Pulmonary artery endothelial cell (primary cell): Measurements from ENCODE around the gene LPCAT4. TPM values are rescaled to one million over a fixed set of nuclear protein-coding genes. Genes with fewer than 3 reads are reported as not detected.
A peak's percentile ranks its signal among the peaks of the same experiment; 100 is the strongest.
"Not testable (repeated sequence)": the region's sequence is repeated elsewhere in the genome, so short reads cannot be mapped to it uniquely, and the experiment has no call there.

Experiments
- DNase-seq: peaks from one replicate; pipeline ENCODE4 v3.0.0-alpha.2; 2011; ENCODE audit warnings: low read depth, low spot score
- total RNA-seq: library from RNA; depleted of rRNA; stranded (reverse); fragments of >200 nt; gene quantifications from 2 replicates; pipeline ENCODE4 v1.2.3, GENCODE V29; 2014

Gene LPCAT4, protein sequence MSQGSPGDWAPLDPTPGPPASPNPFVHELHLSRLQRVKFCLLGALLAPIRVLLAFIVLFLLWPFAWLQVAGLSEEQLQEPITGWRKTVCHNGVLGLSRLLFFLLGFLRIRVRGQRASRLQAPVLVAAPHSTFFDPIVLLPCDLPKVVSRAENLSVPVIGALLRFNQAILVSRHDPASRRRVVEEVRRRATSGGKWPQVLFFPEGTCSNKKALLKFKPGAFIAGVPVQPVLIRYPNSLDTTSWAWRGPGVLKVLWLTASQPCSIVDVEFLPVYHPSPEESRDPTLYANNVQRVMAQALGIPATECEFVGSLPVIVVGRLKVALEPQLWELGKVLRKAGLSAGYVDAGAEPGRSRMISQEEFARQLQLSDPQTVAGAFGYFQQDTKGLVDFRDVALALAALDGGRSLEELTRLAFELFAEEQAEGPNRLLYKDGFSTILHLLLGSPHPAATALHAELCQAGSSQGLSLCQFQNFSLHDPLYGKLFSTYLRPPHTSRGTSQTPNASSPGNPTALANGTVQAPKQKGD
- 6.7 and 9.3 TPM in 2 replicates for total RNA-seq

DNA sequence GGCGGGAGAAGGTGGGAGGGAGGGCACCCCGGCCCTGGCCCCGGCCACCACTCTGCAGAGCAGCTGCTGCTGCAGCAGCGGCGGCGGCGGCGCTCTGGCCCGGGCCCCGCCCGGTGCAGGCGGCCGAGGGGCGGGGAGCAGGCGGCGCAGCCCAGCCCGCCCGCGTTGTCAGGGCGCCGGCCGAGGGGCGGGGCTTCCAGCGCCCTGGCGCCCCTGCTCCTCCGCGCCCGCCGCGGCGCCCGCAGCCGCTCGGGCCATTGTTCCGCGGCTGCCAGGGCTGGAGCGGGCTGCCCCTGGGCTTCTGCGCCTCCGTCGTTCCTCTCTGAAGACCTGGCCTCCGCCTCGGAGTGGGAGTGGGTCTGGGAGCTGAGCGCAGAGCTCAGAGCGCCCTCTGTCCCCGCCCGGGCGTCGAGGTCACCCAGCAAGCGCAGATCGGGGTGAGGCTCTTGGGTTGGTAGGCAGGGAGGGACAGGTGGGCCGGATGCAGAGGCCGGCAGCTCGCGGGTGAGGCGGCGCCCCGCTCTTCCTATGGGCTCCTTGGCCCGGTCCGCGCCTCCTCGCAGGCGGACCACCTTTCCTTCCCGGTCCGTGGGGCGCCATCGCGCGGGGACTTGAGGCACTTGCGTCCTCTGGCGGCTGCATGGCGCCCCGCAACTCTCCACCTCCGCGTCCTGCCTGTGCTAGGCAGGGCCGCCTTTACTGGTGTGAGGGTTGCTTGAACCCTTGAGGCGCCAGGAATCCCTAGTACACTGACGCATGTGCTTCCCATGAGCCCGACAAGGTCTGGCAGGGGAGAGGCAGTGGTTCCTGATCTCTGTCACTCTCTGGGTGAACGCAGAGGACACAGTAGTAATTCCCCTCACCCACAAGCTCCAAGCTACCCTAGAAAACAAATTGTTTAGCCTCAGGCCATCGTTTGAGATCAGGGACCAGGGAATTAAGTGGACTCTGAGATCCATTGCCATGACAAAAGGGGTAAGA, at the start of gene LPCAT4:
Gene LPCAT4 (minus strand): TSS at position 96 of the 981 bp plus-strand sequence. CDS start 96 bp downstream, outside the sequence.
- peak; percentile 47 for DNase-seq

DNA sequence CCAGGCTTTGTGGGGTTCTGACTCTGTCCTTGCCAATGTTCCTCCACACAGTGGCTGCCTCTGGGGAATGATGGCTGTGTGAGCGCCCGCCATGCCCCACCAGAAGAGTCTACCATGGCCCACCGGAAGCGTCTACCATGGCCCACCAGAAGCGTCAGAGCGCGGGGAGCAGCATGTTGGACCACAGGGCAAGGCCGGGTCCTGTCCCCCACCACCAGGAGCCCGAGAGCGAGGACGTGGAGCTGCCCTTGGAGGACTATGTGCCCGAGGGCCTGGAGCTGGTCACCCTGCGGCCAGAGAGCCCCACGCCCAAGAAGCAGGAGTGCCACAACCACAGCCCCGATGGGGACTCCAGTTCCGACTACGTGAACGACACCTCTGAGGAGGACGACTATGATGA, 42.5 kb upstream of the LPCAT4 start:
- not testable (repeated sequence) for DNase-seq

DNA sequence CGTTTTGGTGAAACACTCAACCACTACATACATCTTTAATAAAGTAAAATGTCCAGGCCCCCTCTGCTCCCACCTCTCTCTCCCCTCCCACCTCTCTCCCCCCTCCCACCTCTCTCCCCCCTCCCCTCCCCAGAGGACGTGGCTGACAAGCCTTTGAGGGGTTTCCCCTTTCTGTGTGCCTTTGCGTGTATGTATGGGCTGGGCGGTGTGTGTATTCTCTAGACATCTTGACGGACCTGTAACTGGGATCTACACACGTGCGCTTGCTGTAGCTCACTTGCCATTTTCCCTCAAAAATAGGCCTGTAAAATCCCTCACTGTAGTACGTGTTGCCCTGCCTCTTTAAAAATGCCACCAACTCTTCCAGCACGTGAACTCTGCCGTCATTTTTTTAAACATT, 42.0 kb upstream of the LPCAT4 start:
- not testable (repeated sequence) for DNase-seq

DNA sequence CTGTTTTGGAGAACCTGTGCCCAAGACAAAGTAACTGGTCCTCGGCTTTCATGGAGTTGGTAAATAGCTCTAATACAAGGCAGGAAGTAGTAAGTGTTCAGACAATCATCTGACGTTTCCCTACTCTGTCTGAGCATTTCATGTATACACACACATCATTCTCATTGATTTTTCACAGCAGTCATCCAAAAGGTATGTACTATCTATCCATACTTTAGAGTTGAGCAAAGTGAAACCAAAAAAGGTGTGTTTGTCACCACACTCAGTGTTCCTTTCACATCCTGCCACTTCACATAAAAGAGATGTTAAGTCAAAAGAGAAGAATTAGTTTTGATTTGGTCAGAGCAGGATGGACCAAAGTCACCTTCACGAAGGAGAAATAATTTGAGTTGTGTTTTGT, 36.9 kb upstream of the LPCAT4 start:
- DNase-seq = not testable (repeated sequence)

DNA sequence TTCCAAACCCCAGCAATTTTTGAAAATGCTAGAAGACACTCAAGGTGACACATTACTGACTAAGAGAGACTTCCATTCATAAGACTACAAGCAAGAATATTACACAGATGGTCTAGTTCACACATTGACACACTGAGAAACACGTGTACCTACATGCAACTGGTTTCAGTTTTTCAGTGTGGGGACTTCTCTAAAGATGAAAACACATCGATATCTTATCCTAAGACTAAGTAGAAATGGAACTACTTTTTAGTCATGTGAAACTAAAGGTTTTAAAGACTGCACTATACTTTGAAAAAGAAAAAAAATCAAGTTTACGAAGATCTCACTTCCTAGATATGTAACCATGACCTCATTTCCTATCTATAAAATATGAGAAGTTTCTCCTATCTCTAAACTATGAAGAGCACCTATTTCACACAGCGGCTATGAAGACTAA, 36.2 kb upstream of the LPCAT4 start:
- not testable (repeated sequence) for DNase-seq

DNA sequence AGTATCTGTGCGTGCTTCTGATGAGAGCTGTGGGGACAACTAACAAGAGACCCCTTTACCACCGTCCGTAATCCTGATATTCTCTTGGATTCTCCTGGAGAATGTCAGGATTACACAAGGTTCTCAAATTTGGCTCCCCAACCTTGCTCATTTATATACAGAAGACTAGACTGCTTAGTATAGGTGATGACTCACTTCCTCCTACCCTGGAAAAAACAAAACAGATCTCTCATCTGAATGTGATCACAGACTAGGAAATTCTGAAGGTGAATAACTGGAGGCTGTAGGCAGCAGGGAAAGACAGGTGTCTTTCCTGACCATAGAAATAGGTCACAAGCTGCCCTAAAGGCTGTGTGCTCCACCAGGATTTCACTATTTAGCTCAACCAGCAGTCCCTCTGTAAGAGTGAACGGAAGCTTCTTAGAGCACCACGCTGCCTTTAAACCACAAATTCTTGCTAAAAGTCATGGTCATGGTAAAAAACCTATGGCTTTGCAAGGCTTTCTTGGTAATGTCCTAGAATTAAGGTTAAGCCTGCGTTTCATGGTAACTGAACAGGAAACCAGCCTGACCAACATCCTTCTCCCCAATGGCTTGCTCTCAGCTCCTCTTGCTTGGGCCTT, 30.8 kb upstream of the LPCAT4 start:
- DNase-seq = not testable (repeated sequence)

DNA sequence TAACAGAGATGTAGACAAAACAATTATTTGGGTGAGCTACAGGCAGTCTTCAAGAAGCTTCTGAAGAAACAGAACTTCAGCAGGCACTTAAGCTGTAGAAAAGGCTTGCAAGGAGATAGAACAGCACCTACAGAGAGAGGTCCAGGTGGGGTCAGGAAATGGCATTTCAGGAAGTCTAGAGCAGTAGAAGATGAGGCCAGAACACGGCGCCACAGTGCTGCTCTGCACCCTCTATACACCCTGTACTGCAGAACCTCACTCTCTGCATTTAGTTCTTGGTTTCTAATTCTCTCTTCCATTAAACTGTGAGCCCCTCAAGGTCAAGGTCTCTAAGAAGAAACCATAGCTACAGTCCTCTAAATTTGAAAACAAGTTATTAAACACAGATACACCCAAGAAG, 26.0 kb upstream of the LPCAT4 start:
- DNase-seq = not testable (repeated sequence)

DNA sequence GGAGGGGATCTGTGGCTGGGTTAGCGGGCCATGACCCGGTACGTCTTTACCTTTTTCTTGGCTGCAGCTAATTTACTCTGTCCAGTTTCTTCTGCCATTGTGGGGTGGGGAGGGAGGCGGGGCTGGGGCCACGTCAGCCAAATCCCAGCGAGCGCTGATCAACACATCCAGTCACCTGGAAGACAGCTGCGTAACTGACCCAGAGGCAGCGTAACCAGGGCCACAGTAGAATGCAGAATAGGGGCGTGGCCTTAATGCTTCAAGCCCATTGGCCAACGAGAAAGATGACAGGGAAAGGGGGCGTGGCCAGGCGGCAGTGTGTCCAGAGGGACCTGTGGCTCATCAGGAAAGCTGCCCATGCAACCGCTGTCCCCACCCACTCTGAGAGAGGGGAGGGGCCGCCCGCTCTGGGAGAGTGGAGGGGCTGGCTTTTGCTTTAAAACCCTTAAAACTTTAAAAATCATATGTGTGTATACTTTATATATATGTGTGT, 22.6 kb upstream of the LPCAT4 start:
- DNase-seq = not testable (repeated sequence)

DNA sequence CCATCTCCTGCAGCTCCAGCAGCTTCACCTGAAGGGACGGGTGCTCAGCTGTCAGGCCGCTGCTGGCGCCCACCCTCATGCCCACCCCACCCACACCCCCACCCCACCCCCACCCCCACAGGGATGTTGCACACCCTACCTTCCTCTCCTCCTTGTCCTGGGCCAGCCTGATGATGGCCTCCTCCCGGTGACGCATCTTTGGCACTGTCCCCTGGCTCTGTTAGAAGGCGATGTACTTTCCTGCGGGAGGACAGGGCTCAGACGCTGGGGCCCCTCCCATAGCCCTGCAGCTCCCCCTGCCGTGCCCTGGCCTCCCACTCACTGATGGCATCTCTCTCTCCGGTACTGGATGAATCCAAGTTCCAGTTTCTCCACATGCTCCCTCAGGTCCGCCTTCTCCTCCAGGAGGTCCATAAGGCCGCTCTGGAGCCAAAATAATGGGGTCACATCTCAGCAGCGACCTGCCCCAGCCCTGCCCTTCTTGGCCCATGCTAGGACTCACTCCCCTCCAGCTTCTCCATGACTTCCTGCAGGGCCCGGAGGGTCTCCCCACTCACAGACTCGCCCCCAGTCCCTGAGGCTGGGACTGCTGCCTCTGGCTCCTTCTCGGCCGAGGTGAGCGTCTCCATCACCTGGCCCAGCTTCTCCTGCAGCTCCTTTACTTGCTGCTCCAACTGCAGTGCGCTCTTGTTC, 15.0 kb upstream of the LPCAT4 start:
- not testable (repeated sequence) for DNase-seq

DNA sequence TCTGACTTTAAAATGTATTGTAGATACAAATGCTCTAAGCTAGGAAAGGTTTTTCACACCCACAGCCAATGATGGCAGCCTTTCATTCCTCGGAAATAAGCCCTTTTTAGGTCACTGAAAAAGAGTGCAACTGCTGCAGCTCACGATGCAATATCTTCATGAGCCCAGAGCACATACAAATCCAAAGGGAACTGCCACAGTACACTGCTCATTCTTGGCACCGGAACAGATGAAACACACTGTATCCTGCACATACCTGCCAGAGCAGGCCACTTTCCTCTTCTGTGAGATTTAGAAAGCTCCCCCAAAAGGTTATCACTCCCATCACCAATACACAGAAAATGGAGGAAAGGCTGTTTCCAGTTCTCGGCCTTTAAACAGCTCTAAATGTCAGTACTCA, 13.5 kb upstream of the LPCAT4 start:
- not testable (repeated sequence) for DNase-seq

DNA sequence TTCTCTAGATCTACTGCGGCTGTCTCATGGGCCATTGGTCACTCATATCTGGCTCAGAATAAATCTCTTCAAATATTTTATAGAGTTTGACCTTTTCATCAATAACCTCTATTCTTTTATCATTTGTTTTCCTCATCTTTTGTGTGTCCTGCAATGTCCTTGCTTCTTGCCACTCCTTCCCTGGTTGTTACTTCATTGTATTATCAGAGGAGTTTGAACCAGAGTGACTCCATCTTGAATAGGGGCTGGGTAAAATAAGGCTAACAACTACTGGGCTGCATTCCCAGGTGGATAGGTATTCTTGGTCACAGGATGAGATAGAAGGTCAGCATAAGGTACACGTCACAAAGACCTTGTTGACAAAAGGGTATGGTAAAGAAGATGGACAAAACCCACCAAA, 9.9 kb upstream of the LPCAT4 start:
- no peak for DNase-seq

DNA sequence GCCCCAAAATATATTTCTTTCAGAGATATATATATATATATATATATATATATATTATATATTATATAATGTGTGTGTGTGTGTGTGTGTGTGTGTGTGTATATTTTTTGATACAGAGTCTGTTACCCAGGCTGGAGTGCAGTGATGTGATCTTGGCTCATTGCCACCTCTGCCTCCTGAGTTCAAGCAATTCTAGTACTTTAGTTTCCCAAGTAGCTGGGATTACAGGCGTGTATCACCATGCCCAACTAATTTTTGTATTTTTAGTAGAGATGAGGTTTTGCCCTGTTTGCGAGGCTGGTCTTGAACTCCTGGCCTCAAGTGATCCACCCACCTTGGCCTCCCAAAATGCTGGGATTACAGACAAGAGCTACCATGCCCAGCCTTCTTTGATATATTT, 8.5 kb upstream of the LPCAT4 start:
- not testable (repeated sequence) for DNase-seq

DNA sequence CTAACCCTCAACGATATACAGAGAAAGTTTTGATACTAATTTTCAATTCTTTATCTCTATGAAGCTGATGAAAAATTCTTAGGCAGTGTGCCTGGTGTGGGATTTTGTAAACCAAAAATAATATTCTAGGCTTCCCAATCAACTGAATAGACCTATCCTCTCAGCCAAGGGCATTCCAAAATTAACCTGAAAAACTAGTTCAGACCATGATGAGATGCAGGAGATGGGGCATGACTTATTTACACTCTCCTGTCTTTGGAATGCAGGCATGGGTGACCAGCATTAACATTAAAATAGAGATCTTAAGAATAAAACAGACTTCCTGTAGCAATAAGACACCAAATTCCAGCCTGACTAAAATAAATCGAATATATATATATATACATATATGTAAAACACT, 7.8 kb upstream of the LPCAT4 start:
- DNase-seq = no peak

DNA sequence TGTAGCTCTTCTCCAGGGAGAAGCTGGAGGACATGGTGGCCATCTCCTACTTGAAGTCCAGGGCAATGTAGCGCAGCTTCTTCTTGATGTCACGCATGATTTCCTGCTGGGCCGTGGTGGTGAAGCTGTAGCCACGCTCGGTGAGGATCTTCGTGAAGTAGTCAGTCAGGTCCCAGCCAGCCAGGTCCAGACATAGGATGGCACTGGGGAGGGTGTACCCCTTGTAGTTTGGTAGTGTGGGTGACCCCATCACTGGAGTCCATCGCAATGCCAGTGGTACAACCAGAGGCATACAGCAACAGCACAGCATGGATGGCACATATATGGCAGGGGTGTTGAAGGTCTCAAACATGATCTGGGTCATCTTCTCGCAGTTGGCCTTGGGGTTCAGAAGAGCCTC, 7.0 kb upstream of the LPCAT4 start:
- DNase-seq = no peak

DNA sequence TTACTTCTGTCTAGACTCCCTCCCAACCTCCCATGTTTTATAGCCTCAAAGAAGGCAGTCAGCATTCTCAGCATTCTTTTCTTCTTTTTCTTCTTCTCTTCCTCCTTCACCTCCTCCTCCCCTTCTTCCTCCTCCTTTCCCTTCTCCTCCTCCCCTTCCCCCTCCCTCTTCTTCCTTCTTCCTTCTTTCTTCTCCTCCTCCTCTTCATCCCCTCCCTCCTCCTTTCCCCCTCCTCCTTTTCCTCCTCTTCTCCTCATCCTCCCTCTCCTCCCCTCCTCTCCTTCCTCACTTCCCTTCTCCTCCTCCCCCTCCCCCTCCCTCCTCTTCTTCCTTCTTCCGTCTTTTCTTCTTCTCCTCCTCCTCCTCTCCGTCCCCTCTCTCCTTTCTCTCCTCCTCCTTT, 3.6 kb upstream of the LPCAT4 start:
- no peak for DNase-seq

DNA sequence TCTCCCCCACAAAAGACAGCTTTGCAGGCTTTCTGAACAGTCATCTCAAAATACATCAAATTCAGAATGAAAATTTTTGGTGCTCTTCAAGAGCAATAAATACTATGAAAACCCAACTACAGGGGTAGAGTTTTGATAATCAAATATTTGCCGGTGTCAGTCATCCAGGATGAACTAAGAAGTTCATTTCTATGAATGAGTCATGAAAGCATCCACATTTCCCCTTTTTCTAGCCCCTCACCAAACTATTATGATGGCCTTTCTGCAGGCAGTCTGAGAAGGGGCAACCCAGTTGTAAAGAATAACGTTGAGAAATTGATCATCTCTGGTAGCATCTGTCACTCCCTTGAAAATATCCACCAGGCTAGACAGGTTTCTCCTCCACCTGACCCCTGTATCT, 3.1 kb upstream of the LPCAT4 start:
- DNase-seq = no peak

DNA sequence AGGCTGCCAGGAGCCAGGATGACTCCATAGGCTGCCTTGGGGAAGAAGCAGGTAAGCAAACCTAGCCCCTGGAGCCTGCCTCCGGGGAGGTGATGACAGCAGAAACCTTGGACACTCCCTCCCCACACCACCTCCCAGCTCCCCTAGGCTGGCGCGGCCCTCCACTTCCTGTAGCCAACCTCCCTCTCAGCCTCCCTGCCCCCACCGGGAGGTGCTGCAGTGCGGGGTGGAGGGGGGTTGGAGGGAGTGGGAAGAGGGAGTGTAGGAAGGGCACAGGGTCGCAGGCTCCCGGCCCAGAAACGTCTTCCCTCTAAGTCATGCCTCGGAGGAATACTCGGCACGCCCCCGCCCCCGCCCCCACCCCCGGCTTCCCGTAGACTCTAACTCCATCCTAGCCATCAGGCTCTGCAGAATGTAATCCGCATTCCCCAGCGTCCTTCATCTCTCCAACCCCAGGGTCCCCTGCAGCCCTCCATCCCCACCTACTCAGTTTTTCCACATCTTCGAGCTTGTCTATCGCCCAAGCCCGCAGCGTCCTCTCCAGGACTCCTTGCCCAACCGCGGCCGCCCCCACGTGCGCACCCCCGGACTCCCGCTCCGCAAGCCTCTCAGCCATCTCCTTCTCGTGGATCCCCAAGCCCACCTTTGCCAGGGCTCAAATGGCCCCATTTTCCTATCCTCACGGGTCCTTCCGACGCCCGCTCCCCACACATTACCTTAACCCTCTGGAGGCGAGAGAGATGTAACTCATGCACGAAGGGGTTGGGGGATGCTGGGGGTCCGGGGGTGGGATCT, 528 bp downstream of the LPCAT4 start:
- DNase-seq = no peak

DNA sequence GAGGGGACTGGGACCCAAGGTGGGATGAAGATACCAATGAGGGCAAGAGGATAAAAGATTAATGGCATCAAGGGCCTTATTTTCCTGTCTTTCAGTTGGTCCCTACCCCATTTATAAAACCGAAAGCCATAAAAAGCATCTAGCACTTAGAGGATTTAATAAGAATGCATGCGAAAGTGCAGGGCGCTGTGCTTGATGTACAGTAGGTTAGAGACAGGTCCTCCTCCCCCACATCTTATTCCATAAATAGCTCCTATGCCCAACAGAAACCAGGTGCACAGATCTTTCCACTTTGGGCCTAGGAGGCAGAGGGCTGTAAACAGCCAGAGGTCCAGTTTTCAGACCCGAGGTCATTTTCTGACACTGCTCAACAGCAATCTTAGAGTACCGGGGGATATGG, 1.2 kb downstream of the LPCAT4 start:
- DNase-seq = no peak

DNA sequence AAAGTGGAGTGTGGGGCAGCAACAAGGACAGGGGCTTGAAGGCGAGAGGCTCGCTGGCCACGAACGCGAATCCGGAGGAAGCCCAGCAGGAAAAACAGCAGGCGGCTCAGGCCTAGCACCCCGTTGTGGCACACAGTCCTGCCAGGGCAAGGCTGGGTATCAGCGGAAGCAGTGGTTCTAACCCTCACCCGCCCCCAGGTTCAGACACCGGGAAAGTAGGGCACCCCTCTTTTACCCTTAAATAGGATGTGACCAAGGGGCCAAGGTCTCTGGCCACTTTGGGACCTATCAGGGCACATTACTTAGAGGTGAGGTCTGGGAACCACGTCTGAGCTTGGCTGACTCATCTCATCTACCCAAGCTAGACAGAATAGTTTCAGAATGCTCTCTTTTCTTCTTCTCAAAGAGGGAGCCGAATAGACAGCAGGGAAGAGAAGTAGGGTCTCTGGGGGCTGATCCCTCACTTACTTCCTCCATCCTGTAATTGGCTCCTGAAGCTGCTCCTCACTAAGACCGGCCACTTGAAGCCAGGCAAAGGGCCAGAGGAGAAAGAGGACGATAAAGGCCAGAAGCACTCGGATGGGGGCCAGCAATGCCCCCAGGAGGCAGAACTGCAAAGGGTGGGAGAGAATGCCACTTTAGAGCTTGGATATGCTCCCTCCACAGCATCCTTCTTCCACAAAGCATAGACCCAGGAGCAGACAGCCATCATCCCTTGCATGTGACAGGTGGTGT, 1.7 kb downstream of the LPCAT4 start:
- DNase-seq = no peak
